Cardiac muscle cell (in vitro differentiated cells and primary cell): Measurements from ENCODE around the gene H6PD. TPM values are rescaled to one million over a fixed set of nuclear protein-coding genes. Genes with fewer than 3 reads are reported as not detected.

ENCODE experiments used
- DNase-seq, 2 donors: peaks; one replicate each; pipeline versions ENCODE4 v3.0.0 to v3.0.0-alpha.2; 2010 to 2017; ENCODE audit warnings: low read depth in 1 of 2, low spot score in 1 of 2
- H3K27ac ChIP-seq: fragments of 200-600 bp; sonication (generic); 2 replicates; pipeline ENCODE4 v1.5.1; 2016
- H3K27me3 ChIP-seq: fragments of 200-600 bp; sonication (generic); 2 replicates; pipeline ENCODE4 v1.6.0; 2016; ENCODE audit warnings: control low read depth
- H3K36me3 ChIP-seq: fragments of 200-600 bp; sonication (generic); 2 replicates; pipeline ENCODE4 v1.5.1; 2016; ENCODE audit warnings: control low read depth
- H3K4me1 ChIP-seq: fragments of 200-600 bp; sonication (generic); 2 replicates; pipeline ENCODE4 v1.8.1; 2017; ENCODE audit warnings: low read depth, mild to moderate bottlenecking, mixed run types
- H3K4me3 ChIP-seq: fragments of 200-600 bp; sonication (generic); 2 replicates; pipeline ENCODE4 v1.5.1; 2016; ENCODE audit warnings: mild to moderate bottlenecking
- H3K9me3 ChIP-seq: fragments of 200-600 bp; sonication (generic); 2 replicates; pipeline ENCODE4 v1.5.1; 2017; ENCODE audit warnings: low read depth, mild to moderate bottlenecking, control low read depth
- polyA plus RNA-seq: library from polyadenylated mRNA; unstranded; fragments of >200 nt; fragmentation: Nextera tagmentation; extraction: Ambion mirVana; gene quantifications from 2 replicates; pipeline ENCODE4 v1.2.1, GENCODE V29; 2016
- total RNA-seq: library from RNA; depleted of rRNA; stranded (reverse); fragments of >200 nt; gene quantifications from 2 replicates; pipeline ENCODE4 v1.2.3, GENCODE V29; 2016
- TF ChIP-seq, protein P1 (sequence below): IDR thresholded peaks from 2 replicates; pipeline ENCODE4 v1.5.1; 2012; ENCODE audit warnings: low read depth, mild to moderate bottlenecking, low read length

H6PD gene
- total and polyA plus RNA-seq, 2 experiments from 2014 or later = 13.7 to 41.4 TPM

DNA sequence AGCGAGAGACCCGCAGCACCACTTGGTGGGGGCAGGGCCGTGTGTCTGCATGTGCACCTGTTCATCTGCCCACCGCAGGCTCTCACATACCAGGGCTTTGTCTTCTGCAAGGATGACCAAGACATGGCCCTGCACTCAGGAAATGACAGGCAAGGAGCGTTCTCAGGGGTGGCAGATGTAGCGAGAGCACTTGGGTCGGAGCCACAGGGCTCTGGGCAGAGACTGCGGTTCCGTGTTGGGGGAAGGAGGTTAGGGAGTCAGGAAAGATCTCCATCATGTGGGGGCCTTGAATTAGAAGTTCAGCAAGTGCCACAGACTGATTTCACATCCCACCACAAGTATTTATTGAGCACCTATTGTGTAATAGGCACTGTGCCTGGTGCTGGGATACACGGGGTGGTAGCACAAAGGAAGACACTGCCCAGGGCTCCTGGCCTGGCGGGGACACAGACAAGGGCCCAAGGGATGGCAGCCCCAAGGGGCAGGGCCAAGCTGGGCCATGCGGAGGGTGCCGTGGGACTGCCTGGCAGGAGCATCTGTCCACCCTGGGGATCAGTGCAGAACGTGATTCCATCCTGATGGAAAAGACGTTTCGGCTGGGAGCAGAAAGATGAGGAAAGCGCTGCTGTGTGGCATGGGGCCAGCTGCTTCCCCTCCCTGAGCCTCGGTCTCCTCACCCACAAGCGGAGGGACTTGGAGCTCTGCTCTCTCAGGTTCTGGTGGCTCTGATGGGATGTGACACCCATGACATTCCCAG is 46.7 kb downstream of the H6PD start:
- TF ChIP-seq, protein P1, sequence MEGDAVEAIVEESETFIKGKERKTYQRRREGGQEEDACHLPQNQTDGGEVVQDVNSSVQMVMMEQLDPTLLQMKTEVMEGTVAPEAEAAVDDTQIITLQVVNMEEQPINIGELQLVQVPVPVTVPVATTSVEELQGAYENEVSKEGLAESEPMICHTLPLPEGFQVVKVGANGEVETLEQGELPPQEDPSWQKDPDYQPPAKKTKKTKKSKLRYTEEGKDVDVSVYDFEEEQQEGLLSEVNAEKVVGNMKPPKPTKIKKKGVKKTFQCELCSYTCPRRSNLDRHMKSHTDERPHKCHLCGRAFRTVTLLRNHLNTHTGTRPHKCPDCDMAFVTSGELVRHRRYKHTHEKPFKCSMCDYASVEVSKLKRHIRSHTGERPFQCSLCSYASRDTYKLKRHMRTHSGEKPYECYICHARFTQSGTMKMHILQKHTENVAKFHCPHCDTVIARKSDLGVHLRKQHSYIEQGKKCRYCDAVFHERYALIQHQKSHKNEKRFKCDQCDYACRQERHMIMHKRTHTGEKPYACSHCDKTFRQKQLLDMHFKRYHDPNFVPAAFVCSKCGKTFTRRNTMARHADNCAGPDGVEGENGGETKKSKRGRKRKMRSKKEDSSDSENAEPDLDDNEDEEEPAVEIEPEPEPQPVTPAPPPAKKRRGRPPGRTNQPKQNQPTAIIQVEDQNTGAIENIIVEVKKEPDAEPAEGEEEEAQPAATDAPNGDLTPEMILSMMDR = no peak
- no peaks in the 10 kb centered on the region for H3K4me1 ChIP-seq
- peak in 1 of 2 donors; percentile 52 for DNase-seq
- H3K9me3 ChIP-seq = peaks cover 2% of the 10 kb centered on the region
- H3K36me3 ChIP-seq = no peaks in the 10 kb centered on the region
- H3K27me3 ChIP-seq = no peaks in the 10 kb centered on the region
- H3K27ac ChIP-seq = no peak overlapping the region
- no peak overlapping the region for H3K4me3 ChIP-seq

DNA sequence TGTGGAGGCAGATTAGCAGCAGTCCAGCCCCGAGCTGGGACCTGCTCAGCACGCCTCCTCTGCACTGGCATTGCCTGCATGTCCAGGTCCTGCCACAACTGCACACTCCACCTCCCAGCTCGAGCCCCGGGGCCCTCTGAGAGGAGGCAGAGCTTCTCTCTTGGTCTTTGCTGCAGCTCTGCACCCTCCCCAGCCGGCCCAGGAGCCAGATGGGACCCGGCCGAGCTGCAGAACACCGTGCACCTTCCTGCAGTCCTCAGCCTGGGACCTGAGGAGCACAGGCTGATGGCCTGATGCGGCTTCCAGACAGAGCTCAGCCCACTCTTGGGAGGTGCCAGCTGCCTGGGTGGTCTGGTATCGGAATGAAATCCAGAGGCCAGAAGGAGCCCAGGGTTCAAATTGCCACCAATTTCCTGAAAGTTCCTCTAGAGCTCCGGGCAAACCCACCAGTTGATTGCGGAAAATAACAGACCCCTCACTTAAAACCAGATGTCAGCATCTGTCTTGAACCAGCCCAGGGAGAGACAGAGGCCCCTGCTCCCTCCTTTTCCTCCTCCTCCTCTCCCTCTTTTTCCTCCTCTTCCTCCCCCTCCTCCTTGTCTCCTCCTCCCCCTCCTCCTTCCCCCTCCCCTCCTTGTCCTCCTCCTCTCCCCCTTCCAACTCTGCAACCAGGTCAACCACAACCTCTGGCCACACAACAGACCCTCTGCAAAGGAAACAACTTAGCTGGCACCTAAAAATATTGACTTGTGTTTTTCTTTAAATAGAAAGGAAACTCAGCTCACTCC is 47.5 kb downstream of the H6PD start:
- no peaks in the 10 kb centered on the region for H3K36me3 ChIP-seq
- no peak overlapping the region for H3K4me3 ChIP-seq
- H3K27ac ChIP-seq = no peak overlapping the region
- no peaks in the 10 kb centered on the region for H3K4me1 ChIP-seq
- H3K27me3 ChIP-seq = no peaks in the 10 kb centered on the region
- TF ChIP-seq, protein P1 = no peak
- no peak for DNase-seq
- peaks cover 2% of the 10 kb centered on the region for H3K9me3 ChIP-seq

DNA sequence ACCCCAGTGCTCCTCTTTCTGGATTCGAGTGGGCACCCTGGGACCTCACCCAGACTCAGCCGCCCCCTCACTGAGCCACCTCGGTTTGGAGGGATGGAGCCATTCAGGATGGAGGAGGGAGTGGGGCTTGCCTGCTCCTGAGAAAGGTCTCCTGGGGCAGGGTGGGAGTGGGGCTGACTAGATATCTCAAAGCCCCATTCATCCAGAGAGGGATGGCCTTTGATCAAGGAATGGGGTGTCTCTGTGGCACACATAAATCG is 48.1 kb downstream of the H6PD start:
- no peaks in the 10 kb centered on the region for H3K36me3 ChIP-seq
- peaks cover 2% of the 10 kb centered on the region for H3K9me3 ChIP-seq
- no peaks in the 10 kb centered on the region for H3K27me3 ChIP-seq
- no peaks in the 10 kb centered on the region for H3K4me1 ChIP-seq
- H3K27ac ChIP-seq = no peak overlapping the region
- TF ChIP-seq, protein P1 = no peak
- H3K4me3 ChIP-seq = no peak overlapping the region
- no peak for DNase-seq

DNA sequence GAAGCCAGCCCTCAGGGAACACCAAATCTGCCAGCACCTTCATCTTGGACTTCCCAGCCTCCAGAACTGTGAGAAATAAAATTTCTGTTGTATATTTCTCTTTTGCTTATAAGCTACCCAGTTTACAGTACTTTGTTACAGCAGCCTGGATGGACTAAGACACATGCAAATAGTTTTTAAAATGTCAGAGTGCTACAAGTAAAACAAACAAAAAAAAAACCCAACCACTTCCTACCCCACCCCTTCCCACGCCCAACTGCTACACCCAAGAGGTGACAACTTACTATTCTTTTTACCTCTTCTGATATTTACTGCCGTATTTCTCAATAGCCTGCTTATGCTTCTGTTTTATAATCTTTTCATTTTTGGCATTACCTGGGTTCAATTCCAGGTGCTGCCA is 49.5 kb downstream of the H6PD start:
- H3K27me3 ChIP-seq = no peaks in the 10 kb centered on the region
- H3K4me1 ChIP-seq = no peaks in the 10 kb centered on the region
- no peak overlapping the region for H3K27ac ChIP-seq
- DNase-seq = no peak
- no peaks in the 10 kb centered on the region for H3K36me3 ChIP-seq
- no peak overlapping the region for H3K4me3 ChIP-seq
- TF ChIP-seq, protein P1 = no peak
- peaks cover 2% of the 10 kb centered on the region for H3K9me3 ChIP-seq

DNA sequence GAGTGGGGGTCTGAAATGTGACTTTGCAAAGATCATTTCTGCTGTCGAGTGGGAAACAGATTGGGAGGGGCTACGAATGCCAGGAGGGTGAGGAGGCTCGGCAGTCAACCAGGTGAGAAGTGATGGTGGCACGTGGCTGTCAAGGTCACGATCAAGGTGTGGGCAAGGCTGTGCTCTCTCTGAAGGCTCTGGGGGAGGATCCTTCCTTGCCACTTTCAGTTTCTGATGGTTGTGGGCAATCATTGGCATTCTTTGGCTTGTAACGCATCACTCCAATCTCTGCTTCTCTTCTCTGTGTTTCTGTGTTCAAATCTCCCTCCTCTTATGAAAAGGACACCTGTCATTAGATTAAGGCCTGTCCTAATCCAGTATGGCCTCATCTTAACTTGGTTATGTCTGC is 52.0 kb downstream of the H6PD start:
- no peak overlapping the region for H3K4me3 ChIP-seq
- no peaks in the 10 kb centered on the region for H3K36me3 ChIP-seq
- TF ChIP-seq, protein P1 = no peak
- H3K27ac ChIP-seq = no peak overlapping the region
- no peaks in the 10 kb centered on the region for H3K4me1 ChIP-seq
- H3K27me3 ChIP-seq = no peaks in the 10 kb centered on the region
- H3K9me3 ChIP-seq = peaks cover 2% of the 10 kb centered on the region
- DNase-seq = no peak
